OCI-LY1 (cell line): ENCODE data around the gene CILP2.

Source experiments
- EZH2 ChIP-seq: fragments of 200-600 bp; sonication (generic), shearing (Covaris generic); IDR thresholded peaks from 2 replicates; pipeline ENCODE4 v1.8.0; 2017; ENCODE audit warnings: borderline replicate concordance, mixed run types, mild to moderate bottlenecking, antibody characterized with exemption, low read length, moderate library complexity, mixed read lengths
- TF ChIP-seq, protein P1 (sequence below): fragments of 200-600 bp; sonication (generic), shearing (Covaris generic); IDR thresholded peaks from 2 replicates; pipeline ENCODE4 v1.5.1; 2017; ENCODE audit warnings: mild to moderate bottlenecking, antibody characterized with exemption, low read length, moderate library complexity, mixed read lengths

DNA sequence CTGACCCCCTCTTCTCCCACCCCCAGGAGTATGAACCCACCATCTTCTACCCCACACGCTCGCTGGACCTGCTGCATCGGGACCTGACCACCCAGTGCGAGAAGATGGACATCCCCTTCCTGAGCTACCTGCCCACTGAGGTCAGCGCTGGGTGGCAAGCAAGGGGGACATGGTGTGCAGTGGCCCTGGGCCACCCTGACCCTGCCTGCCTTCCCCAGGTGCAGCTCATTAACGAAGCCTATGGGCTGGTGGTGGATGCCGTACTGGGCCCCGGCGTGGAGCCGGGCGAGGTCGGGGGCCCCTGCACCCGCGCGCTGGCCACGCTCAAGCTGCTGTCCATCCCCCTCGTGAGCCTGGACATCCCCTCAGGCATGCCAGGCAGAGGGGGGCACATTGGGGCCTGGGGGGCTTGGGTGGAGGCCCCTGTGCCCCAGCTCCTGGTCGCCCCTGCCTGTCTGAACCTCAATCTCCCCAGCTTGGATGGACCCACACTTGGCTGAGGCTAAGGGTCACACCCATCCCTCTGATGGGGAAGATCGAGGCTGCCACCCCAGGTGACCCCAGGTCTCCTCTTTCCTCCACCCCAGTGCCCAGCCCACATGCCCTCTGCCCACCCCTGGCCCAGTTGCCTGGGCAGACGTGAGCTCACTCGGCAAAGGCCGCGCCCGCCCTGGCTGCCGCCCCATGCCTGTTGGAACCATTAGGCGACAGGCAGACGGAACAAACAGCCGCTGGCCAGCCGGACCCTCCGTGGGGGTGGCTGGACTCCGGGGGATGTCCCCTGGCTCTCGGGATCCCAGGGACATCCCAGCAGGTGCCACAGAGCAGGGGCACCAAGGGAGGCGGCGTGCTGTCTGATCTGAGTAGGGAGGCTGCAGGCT lies 2.5 kb upstream of the CILP2 start:
- TF ChIP-seq, protein P1, sequence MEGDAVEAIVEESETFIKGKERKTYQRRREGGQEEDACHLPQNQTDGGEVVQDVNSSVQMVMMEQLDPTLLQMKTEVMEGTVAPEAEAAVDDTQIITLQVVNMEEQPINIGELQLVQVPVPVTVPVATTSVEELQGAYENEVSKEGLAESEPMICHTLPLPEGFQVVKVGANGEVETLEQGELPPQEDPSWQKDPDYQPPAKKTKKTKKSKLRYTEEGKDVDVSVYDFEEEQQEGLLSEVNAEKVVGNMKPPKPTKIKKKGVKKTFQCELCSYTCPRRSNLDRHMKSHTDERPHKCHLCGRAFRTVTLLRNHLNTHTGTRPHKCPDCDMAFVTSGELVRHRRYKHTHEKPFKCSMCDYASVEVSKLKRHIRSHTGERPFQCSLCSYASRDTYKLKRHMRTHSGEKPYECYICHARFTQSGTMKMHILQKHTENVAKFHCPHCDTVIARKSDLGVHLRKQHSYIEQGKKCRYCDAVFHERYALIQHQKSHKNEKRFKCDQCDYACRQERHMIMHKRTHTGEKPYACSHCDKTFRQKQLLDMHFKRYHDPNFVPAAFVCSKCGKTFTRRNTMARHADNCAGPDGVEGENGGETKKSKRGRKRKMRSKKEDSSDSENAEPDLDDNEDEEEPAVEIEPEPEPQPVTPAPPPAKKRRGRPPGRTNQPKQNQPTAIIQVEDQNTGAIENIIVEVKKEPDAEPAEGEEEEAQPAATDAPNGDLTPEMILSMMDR = no peak
- TF ChIP-seq EZH2 = no peak
